GM19324 (cell line): ENCODE measurements around the gene STRA6.
"Not testable (repeated sequence)": the region's sequence is repeated elsewhere in the genome, so short reads cannot be mapped to it uniquely, and the experiment has no call there.

ENCODE experiments used
- ATAC-seq: cut with Tn5 transposase; IDR thresholded peaks from one replicate; pipeline ENCODE4 v1.9.1; 2021; ENCODE audit warnings: mild to moderate bottlenecking, moderate library complexity; ENCODE audit not compliant: unreplicated experiment, low FRiP score

Gene STRA6

GRCh38 chr15:74170071-74170844 is 32.3 kb downstream of the STRA6 start:
- no peak for ATAC-seq

- no peak for ATAC-seq
Measured at GRCh38 chr15:74168711-74169126, 33.9 kb downstream of the STRA6 start.

GRCh38 chr15:74167891-74168331 is 34.7 kb downstream of the STRA6 start:
- no peak for ATAC-seq

- no peak for ATAC-seq
Measured at GRCh38 chr15:74165461-74165860, 37.1 kb downstream of the STRA6 start.

- ATAC-seq: not testable (repeated sequence)
Measured at GRCh38 chr15:74162195-74162536, 40.4 kb downstream of the STRA6 start.

- not testable (repeated sequence) for ATAC-seq
Measured at GRCh38 chr15:74160390-74160789, 42.2 kb downstream of the STRA6 start.

GRCh38 chr15:74159773-74160172 is 42.8 kb downstream of the STRA6 start:
- no peak for ATAC-seq

GRCh38 chr15:74158855-74159650 is 43.5 kb downstream of the STRA6 start:
- peak; percentile 75 for ATAC-seq

- peak; percentile 19 for ATAC-seq
Measured at GRCh38 chr15:74157868-74158827, 44.4 kb downstream of the STRA6 start.

GRCh38 chr15:74156678-74157411 is 45.7 kb downstream of the STRA6 start:
- ATAC-seq: no peak

GRCh38 chr15:74155766-74156417 is 46.7 kb downstream of the STRA6 start:
- no peak for ATAC-seq

GRCh38 chr15:74147051-74147450 is 55.5 kb downstream of the STRA6 start:
- no peak for ATAC-seq

GRCh38 chr15:74146277-74146800 is 56.2 kb downstream of the STRA6 start:
- ATAC-seq: no peak

- no peak for ATAC-seq
Measured at GRCh38 chr15:74144153-74144775, 58.3 kb downstream of the STRA6 start.

GRCh38 chr15:74141591-74141990 is 61.0 kb downstream of the STRA6 start:
- no peak for ATAC-seq

- no peak for ATAC-seq
Measured at GRCh38 chr15:74138642-74139041, 63.9 kb downstream of the STRA6 start.

GRCh38 chr15:74137537-74137894 is 65.1 kb downstream of the STRA6 start:
- ATAC-seq: no peak

- ATAC-seq: no peak
Measured at GRCh38 chr15:74136814-74137536, 65.6 kb downstream of the STRA6 start.
